Measurements from ENCODE around the gene MSI2.
A peak's percentile ranks its signal among the peaks of the same experiment; 100 is the strongest.

GRCh38 chr17:57295526-57296023 is 39.3 kb downstream of the MSI2 start:
- no peak for TF ChIP-seq FOXM1 (IDR thresholded peaks at IDR 0.05; ENCODE audit: borderline replicate concordance)
- no peak for TF ChIP-seq ARNT (IDR thresholded peaks at IDR 0.05)
- no peak for TF ChIP-seq L3MBTL2 (conservative IDR thresholded peaks at IDR 0.05)
- TF ChIP-seq FOXK2 (IDR thresholded peaks at IDR 0.05): no peak
- peak; percentile 41; the same call in 1 of the 2 replicates for TF ChIP-seq ZNF384 (IDR thresholded peaks at IDR 0.05)
- no peak for TF ChIP-seq SP1 (IDR thresholded peaks at IDR 0.05)
- no peak for TF ChIP-seq ELF4 (IDR thresholded peaks at IDR 0.05)
- no peak for TF ChIP-seq BHLHE40 (IDR thresholded peaks at IDR 0.05; ENCODE audit: borderline replicate concordance)
- TF ChIP-seq, protein P1, sequence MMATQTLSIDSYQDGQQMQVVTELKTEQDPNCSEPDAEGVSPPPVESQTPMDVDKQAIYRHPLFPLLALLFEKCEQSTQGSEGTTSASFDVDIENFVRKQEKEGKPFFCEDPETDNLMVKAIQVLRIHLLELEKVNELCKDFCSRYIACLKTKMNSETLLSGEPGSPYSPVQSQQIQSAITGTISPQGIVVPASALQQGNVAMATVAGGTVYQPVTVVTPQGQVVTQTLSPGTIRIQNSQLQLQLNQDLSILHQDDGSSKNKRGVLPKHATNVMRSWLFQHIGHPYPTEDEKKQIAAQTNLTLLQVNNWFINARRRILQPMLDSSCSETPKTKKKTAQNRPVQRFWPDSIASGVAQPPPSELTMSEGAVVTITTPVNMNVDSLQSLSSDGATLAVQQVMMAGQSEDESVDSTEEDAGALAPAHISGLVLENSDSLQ (IDR thresholded peaks at IDR 0.05): no peak
- TF ChIP-seq TARDBP (IDR thresholded peaks at IDR 0.05): no peak
- no peak for TF ChIP-seq FOXA1 (IDR thresholded peaks at IDR 0.05)

Data from HEK293T (cell line).